T-helper 2 cell treated with Interferon-gamma antibody and Interleukin-4, amounts not matched to agents 5 μg/mL and 100 μg/mL, for 36 hours (primary cell): ENCODE measurements around the gene SMIM44.

Experiments
- DNase-seq: peaks from one replicate; pipeline ENCODE4 v3.0.0; 2021; ENCODE audit warnings: low spot score
- H3K27ac Mint-ChIP-seq: one replicate; pipeline ENCODE4 v1.8.0; 2021; ENCODE audit warnings: mild to moderate bottlenecking, mixed read lengths
- H3K27me3 Mint-ChIP-seq: one replicate; pipeline ENCODE4 v1.8.0; 2021; ENCODE audit warnings: low read depth, mixed read lengths
- H3K36me3 Mint-ChIP-seq: one replicate; pipeline ENCODE4 v1.8.0; 2021; ENCODE audit warnings: low read depth, mixed read lengths
- H3K4me1 Mint-ChIP-seq: one replicate; pipeline ENCODE4 v1.8.0; 2021; ENCODE audit warnings: low read depth, mixed read lengths
- H3K4me3 Mint-ChIP-seq: one replicate; pipeline ENCODE4 v1.8.0; 2022; ENCODE audit warnings: mild to moderate bottlenecking, moderate library complexity, mixed read lengths
- H3K9me3 Mint-ChIP-seq: one replicate; pipeline ENCODE4 v1.8.0; 2021; ENCODE audit warnings: mixed read lengths

SMIM44 gene

GRCh38 chr19:3522421-3523360 lies 39.5 kb upstream of the SMIM44 start:
- no peak for DNase-seq
- Mint-ChIP-seq H3K36me3 (peaks cover 20% of the 10 kb centered on the region), H3K4me3 (no peak overlapping the region), H3K27ac (no peak overlapping the region), H3K4me1 (peaks cover 4% of the 10 kb centered on the region), H3K27me3 (no peaks in the 10 kb centered on the region), H3K9me3 (no peaks in the 10 kb centered on the region)

DNA sequence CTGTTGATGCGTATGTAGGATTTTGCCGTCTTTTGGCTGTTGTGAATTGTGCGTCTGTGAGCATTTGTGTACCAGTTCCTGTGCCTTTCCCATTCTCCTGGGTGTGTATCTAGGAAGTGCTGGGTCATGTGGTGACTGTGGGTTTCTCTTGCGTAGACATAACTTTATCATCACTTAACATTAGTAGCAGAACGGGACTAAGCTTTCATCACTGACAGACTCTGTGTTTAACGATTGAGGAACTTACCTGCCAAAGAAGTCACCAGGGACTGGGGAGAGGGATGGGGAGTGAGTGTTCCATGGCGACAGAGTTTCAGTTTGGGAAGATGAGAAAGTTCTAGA lies 37.8 kb upstream of the SMIM44 start:
- Mint-ChIP-seq H3K4me1 (peaks cover 4% of the 10 kb centered on the region), H3K4me3 (no peak overlapping the region), H3K36me3 (peaks cover 15% of the 10 kb centered on the region), H3K27ac (no peak overlapping the region), H3K27me3 (no peaks in the 10 kb centered on the region), H3K9me3 (no peaks in the 10 kb centered on the region)
- DNase-seq = no peak

DNA sequence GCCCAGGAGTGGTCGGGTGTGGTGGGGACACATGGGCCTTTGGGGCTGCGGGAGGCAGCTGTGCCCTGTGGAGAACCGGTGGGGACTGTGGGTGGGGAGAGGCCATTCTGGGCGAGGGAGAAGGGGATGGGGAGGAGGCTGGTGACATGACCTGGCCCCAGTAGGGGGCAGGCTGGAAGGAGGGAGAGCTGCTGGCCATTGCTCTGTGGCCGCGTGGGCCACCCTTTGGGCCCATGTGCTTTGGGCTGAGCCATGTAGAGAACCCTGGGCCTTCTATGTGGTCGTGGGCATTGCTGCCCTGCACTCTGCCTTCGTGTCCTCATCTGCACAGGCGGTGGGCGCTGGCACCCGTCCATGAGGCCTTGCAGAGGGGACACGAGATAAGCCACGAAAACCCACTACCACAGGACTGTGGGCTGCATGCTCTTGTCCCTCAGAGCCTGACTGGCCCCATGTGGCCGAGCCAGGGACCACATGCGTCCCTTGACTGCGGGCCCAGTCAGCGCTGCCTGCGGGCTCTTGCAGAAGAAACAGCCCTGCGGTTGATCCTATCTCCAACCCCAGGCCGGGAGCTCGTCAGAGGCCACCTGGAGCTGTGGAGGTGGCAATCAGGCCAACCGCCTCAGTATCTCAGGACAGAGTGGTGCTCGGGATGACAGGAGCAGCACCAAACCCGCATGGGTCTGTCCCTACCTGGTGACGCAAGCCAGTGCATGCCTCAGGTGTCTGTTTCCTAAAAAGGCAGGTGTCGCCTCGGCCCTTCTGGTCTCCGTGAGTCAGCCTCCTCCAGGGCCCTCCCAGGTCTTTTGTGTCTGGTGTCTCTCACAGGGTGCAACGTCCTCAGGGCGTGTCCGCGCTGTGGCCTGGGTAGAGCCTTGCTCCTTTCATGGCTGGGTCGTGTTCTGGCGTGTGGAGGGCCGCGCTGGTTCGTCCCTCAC lies 37.2 kb upstream of the SMIM44 start:
- Mint-ChIP-seq H3K27me3 (no peaks in the 10 kb centered on the region), H3K4me1 (peaks cover 6% of the 10 kb centered on the region), H3K36me3 (peaks cover 15% of the 10 kb centered on the region), H3K27ac (no peak overlapping the region), H3K9me3 (no peaks in the 10 kb centered on the region), H3K4me3 (no peak overlapping the region)
- DNase-seq = no peak

GRCh38 chr19:3519126-3519525 lies 35.9 kb upstream of the SMIM44 start:
- H3K36me3 Mint-ChIP-seq = peaks cover 12% of the 10 kb centered on the region
- peaks cover 6% of the 10 kb centered on the region for H3K4me1 Mint-ChIP-seq
- no peaks in the 10 kb centered on the region for H3K27me3 Mint-ChIP-seq
- H3K4me3 Mint-ChIP-seq = no peak overlapping the region
- no peak for DNase-seq
- no peaks in the 10 kb centered on the region for H3K9me3 Mint-ChIP-seq
- no peak overlapping the region for H3K27ac Mint-ChIP-seq

DNA sequence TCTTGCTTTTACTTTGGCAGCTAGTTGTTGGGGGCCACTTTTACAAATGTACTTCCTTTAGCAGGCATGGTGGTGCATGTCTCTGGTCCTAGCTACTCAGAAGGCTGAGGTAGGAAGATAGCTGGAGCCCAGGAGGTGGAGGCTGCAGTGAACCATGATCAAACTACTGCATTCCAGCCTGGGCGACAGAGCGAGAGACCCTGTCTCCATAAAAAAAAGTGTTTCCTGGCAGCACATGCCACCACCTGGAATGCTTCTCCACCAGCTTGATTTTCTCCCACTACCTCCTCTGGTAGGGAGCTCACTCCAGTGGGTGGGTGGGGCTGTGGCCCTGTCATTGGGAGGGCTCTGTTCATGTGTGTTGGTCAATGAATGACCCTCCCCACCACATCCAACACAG lies 35.4 kb upstream of the SMIM44 start:
- H3K36me3 Mint-ChIP-seq = peaks cover 9% of the 10 kb centered on the region
- no peak overlapping the region for H3K4me3 Mint-ChIP-seq
- no peak overlapping the region for H3K27ac Mint-ChIP-seq
- peaks cover 4% of the 10 kb centered on the region for H3K4me1 Mint-ChIP-seq
- H3K27me3 Mint-ChIP-seq = no peaks in the 10 kb centered on the region
- no peak for DNase-seq
- H3K9me3 Mint-ChIP-seq = no peaks in the 10 kb centered on the region

DNA sequence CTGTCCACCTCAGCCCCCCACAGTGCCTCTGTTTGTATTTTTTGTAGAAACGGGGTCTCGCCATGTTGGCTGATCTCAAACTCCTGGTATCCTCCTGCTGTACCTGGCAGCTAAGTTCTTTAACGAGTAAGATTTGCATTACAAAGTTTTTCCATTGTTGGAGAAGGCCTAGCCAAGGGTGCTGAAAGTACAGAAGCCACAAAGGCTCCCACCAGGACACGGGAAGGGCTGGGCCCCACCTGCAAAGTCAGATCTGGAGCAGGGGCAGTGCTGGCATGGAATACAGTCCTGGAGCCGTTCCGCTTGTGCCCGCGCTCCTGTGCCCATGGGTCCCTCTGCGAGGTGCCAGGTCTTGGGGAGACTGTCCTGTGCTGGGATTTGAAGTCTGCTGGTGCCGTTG lies 35.0 kb upstream of the SMIM44 start:
- Mint-ChIP-seq H3K36me3 (peaks cover 9% of the 10 kb centered on the region), H3K9me3 (no peaks in the 10 kb centered on the region), H3K27ac (no peak overlapping the region), H3K4me3 (no peak overlapping the region), H3K27me3 (no peaks in the 10 kb centered on the region), H3K4me1 (peaks cover 4% of the 10 kb centered on the region)
- DNase-seq = no peak

DNA sequence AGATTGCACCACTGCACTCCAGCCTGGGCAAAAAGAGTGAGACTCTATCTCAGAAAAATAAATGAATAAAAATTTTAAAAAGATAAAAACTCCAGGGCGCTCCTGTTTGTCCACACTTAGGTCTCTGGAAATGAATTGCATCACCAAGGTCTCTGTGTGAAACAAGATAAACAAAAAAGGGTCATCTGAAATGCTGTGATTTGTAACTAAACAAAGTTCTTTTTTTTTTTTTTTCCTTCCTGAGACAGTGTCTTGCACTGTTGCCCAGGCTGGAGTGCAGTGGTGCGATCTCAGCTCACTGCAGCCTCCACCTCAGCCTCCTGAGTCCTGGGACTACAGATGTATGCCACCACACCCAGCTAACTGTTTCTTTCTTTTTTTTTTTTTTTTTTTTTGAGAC lies 34.4 kb upstream of the SMIM44 start:
- no peak overlapping the region for H3K27ac Mint-ChIP-seq
- H3K4me3 Mint-ChIP-seq = no peak overlapping the region
- H3K27me3 Mint-ChIP-seq = no peaks in the 10 kb centered on the region
- peaks cover 4% of the 10 kb centered on the region for H3K4me1 Mint-ChIP-seq
- peaks cover 9% of the 10 kb centered on the region for H3K36me3 Mint-ChIP-seq
- no peak for DNase-seq
- H3K9me3 Mint-ChIP-seq = no peaks in the 10 kb centered on the region

GRCh38 chr19:3516675-3517207 lies 33.5 kb upstream of the SMIM44 start:
- H3K27ac Mint-ChIP-seq = no peak overlapping the region
- no peaks in the 10 kb centered on the region for H3K27me3 Mint-ChIP-seq
- H3K4me1 Mint-ChIP-seq = peaks cover 4% of the 10 kb centered on the region
- DNase-seq = no peak
- H3K36me3 Mint-ChIP-seq = peaks cover 5% of the 10 kb centered on the region
- no peaks in the 10 kb centered on the region for H3K9me3 Mint-ChIP-seq
- H3K4me3 Mint-ChIP-seq = no peak overlapping the region

DNA sequence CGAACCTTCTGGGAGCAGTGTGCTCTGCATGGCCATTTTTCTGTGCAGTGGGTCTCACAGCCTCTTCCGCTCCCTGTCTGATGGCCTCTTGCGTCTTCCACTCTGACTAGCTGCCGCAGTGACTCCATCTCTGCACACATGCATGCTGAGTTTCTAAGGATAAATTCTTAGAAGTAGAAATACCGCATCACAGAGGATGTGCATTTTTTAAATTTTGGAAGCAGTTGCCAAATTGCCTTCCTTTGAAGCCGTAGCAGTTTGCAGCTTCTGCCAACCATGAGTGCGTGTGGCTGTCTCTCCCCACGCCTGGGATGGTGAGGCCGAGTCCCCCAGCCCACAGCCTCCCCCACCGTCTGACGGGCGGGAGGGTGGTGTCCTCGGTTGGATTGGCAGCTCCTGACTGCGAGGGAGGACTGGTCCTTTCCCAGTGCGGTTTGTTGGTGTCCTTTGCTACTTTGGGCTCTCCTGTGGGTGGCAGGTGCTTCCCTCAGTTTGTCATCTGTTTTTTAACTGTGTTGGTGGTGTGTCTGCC lies 32.7 kb upstream of the SMIM44 start:
- Mint-ChIP-seq H3K27ac (no peak overlapping the region), H3K27me3 (no peaks in the 10 kb centered on the region), H3K4me1 (peaks cover 3% of the 10 kb centered on the region), H3K4me3 (no peak overlapping the region), H3K36me3 (peaks cover 2% of the 10 kb centered on the region), H3K9me3 (no peaks in the 10 kb centered on the region)
- no peak for DNase-seq

DNA sequence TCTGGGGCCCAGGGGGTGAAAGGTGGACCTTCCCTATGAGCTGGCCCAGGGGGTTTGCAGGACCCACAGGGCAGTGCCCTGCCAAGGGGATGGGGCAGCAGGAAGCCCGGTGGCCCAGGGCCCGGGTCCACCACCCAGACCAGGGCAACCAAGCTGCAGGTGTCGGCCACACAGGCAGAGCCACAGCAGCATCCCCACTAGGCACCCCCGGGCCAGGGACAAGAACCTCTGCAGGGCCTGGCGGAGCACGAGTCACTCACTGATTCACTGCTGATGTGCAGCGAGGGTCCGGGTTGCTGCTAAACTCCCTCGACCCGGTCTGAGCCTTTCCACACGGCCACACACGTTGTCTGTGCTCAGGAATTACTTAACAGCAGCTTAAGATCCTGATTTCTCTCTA lies 31.7 kb upstream of the SMIM44 start:
- no peaks in the 10 kb centered on the region for H3K27me3 Mint-ChIP-seq
- peaks cover 2% of the 10 kb centered on the region for H3K36me3 Mint-ChIP-seq
- no peak overlapping the region for H3K27ac Mint-ChIP-seq
- H3K4me3 Mint-ChIP-seq = no peak overlapping the region
- peaks cover 2% of the 10 kb centered on the region for H3K4me1 Mint-ChIP-seq
- no peaks in the 10 kb centered on the region for H3K9me3 Mint-ChIP-seq
- no peak for DNase-seq

- no peaks in the 10 kb centered on the region for H3K9me3 Mint-ChIP-seq
- DNase-seq = no peak
- peaks cover 8% of the 10 kb centered on the region for H3K4me1 Mint-ChIP-seq
- H3K36me3 Mint-ChIP-seq = peaks cover 13% of the 10 kb centered on the region
- no peak overlapping the region for H3K4me3 Mint-ChIP-seq
- H3K27ac Mint-ChIP-seq = no peak overlapping the region
- H3K27me3 Mint-ChIP-seq = no peaks in the 10 kb centered on the region
Observed at GRCh38 chr19:3513229-3514140, 30.2 kb upstream of the SMIM44 start.

GRCh38 chr19:3512562-3513228 lies 29.5 kb upstream of the SMIM44 start:
- H3K27ac Mint-ChIP-seq = no peak overlapping the region
- H3K9me3 Mint-ChIP-seq = no peaks in the 10 kb centered on the region
- peaks cover 11% of the 10 kb centered on the region for H3K4me1 Mint-ChIP-seq
- no peak overlapping the region for H3K4me3 Mint-ChIP-seq
- H3K36me3 Mint-ChIP-seq = peaks cover 16% of the 10 kb centered on the region
- no peaks in the 10 kb centered on the region for H3K27me3 Mint-ChIP-seq
- DNase-seq = no peak
